ENCODE data around the gene NUDT13. TPM values are rescaled to one million over a fixed set of nuclear protein-coding genes. Genes with fewer than 3 reads are reported as not detected.
A peak's percentile ranks its signal among the peaks of the same experiment; 100 is the strongest.

The NUDT13 gene
- total RNA-seq, 4 donors from 2014 or later = 1.3 to 3.4 (median 2.5) TPM

DNA sequence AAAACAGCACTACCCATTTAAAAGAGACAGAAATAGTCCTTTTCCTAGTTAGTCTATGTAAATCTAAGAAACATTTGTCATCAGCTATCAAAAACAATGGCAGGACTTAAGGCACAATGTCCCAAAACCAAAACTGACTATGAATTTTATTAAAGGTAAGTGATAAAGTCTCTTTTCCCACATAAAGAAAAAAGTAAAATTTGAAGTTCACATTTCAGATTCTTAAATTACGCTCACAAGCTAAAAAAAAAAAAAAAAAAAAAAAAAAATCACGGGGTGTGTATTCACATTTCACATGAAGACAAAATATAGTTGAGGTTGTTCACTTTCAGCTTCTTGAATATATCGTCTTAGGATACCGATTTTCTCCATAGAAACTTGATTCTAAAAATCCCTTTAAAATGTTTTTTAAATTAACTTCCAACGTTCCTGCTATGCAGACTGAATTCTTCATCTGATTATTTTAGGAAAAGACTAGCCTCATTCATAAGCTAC lies 15.2 kb upstream of the NUDT13 start:
- H3K27ac ChIP-seq (replicated peaks in 1 of 4) = peak overlapping the region; percentile 94 to 99 (median 94)
- 5% methylated on average over 5 of the region's 5 CpGs for WGBS

GRCh38 chr10:73095481-73096021 lies 14.7 kb upstream of the NUDT13 start:
- DNase-seq (ENCODE audit: extremely low spot score) = no peak
- no peaks in the 10 kb centered on the region for H3K27me3 ChIP-seq
- WGBS = 0% methylated on average over 14 of the region's 14 CpGs
- TF ChIP-seq, protein P1, sequence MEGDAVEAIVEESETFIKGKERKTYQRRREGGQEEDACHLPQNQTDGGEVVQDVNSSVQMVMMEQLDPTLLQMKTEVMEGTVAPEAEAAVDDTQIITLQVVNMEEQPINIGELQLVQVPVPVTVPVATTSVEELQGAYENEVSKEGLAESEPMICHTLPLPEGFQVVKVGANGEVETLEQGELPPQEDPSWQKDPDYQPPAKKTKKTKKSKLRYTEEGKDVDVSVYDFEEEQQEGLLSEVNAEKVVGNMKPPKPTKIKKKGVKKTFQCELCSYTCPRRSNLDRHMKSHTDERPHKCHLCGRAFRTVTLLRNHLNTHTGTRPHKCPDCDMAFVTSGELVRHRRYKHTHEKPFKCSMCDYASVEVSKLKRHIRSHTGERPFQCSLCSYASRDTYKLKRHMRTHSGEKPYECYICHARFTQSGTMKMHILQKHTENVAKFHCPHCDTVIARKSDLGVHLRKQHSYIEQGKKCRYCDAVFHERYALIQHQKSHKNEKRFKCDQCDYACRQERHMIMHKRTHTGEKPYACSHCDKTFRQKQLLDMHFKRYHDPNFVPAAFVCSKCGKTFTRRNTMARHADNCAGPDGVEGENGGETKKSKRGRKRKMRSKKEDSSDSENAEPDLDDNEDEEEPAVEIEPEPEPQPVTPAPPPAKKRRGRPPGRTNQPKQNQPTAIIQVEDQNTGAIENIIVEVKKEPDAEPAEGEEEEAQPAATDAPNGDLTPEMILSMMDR (IDR thresholded peaks at IDR 0.05) = no peak
- TF ChIP-seq POLR2AphosphoS5 (IDR thresholded peaks at IDR 0.05) = peak in 1 of 2 donors; percentile 54
- peak overlapping the region; percentile 94 to 99 (median 94) for H3K27ac ChIP-seq (replicated peaks in 1 of 4)
- peaks cover 24 to 35% (median 31%) of the 10 kb centered on the region in 4 donors for H3K4me1 ChIP-seq
- intact Hi-C loops (cut with DNase I) = loop anchor here (1.0 to 2.0 kb wide), 2 partner anchors 15 to 64 kb away; partner anchors contain the start of gene NUDT13
- H3K36me3 ChIP-seq = peaks cover 0 to 4% (median 0%) of the 10 kb centered on the region in 4 donors
- peak overlapping the region; percentile 68 to 96 (median 76) for H3K4me3 ChIP-seq
- H3K9me3 ChIP-seq = no peaks in the 10 kb centered on the region

More for the DNA sequence above, 15.2 kb upstream of the NUDT13 start:
- H3K9me3 ChIP-seq = no peaks in the 10 kb centered on the region
- intact Hi-C loops (cut with DNase I) = no loop called here
- TF ChIP-seq, protein P1 (IDR thresholded peaks at IDR 0.05) = no peak
- no peak for TF ChIP-seq POLR2A (IDR thresholded peaks at IDR 0.05; ENCODE audit: low read depth)
- TF ChIP-seq EP300 (IDR thresholded peaks at IDR 0.05) = no peak
- no peak for TF ChIP-seq POLR2AphosphoS5 (IDR thresholded peaks at IDR 0.05)
- no peak for DNase-seq (ENCODE audit: extremely low spot score)
- peak overlapping the region; percentile 68 to 96 (median 76) for H3K4me3 ChIP-seq
- no peaks in the 10 kb centered on the region for H3K36me3 ChIP-seq
- H3K4me1 ChIP-seq = peaks cover 24 to 35% (median 31%) of the 10 kb centered on the region in 4 donors
- H3K27me3 ChIP-seq = no peaks in the 10 kb centered on the region

DNA sequence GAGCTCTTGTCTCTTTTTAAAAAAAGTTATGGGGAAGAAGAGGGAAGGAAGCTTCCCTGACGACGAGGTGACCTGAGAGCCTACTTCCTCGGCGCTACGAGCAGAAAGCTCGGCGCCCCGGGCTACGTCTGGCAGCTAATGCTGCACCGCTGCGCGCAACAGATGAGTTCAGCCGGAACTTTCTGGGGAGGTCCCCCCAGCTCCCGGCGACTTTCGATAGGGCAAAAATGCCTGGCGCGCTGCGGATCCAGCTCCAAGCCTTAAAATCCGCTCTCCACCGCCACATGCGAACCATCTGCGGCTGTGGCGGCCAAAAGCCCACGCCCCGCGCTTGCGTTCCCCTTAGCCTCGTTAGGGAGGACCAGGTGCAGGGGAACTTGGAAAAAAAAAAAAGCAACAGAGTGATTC lies 14.2 kb upstream of the NUDT13 start:
- WGBS = 0% methylated on average over 9 of the region's 29 CpGs
- Histone ChIP-seq H3K36me3 (peaks cover 0 to 4% (median 0%) of the 10 kb centered on the region in 4 donors), H3K9me3 (no peaks in the 10 kb centered on the region), H3K27me3 (no peaks in the 10 kb centered on the region), H3K4me3 (peak overlapping the region; percentile 68 to 96 (median 76)), H3K27ac (replicated peaks in 1 of 4) (peak overlapping the region; percentile 94 to 99 (median 94)), H3K4me1 (peaks cover 24 to 35% (median 31%) of the 10 kb centered on the region in 4 donors)
- TF ChIP-seq EP300 (IDR thresholded peaks at IDR 0.05) (no peak), POLR2A (IDR thresholded peaks at IDR 0.05; ENCODE audit: low read depth) (peak; percentile 41), POLR2AphosphoS5 (IDR thresholded peaks at IDR 0.05) (peak in 1 of 2 donors; percentile 61)
- TF ChIP-seq, protein P1 (IDR thresholded peaks at IDR 0.05) = no peak
- intact Hi-C loops (cut with DNase I) = loop anchor here (1.0 to 2.0 kb wide), 2 partner anchors 15 to 63 kb away; partner anchors contain the start of gene NUDT13
- DNase-seq (ENCODE audit: extremely low spot score) = peak; percentile 92

- H3K36me3 ChIP-seq = peaks cover 0 to 4% (median 0%) of the 10 kb centered on the region in 4 donors
- peak; percentile 94 to 99 for TF ChIP-seq POLR2AphosphoS5 (IDR thresholded peaks at IDR 0.05)
- TF ChIP-seq, protein P1 (IDR thresholded peaks at IDR 0.05) = peak; percentile 62 to 75 (median 74)
- no peak for TF ChIP-seq EP300 (IDR thresholded peaks at IDR 0.05)
- peak; percentile 95 for TF ChIP-seq POLR2A (IDR thresholded peaks at IDR 0.05; ENCODE audit: low read depth)
- H3K4me1 ChIP-seq = peaks cover 24 to 32% (median 30%) of the 10 kb centered on the region in 4 donors
- H3K27ac ChIP-seq (replicated peaks in 1 of 4) = peak within 1 kb of the TSS; percentile 94 to 99 (median 94)
- WGBS = under 1% methylated on average over 47 of the region's 75 CpGs
- no peaks in the 10 kb centered on the region for H3K9me3 ChIP-seq
- no peaks in the 10 kb centered on the region for H3K27me3 ChIP-seq
- peak within 1 kb of the TSS; percentile 68 to 96 (median 76) for H3K4me3 ChIP-seq
- peak; percentile 100 for DNase-seq (ENCODE audit: extremely low spot score)
- intact Hi-C loops (cut with DNase I) = loop anchor here (1.0 to 2.0 kb wide), 2 partner anchors 14 to 63 kb away; partner anchors contain the start of gene NUDT13
These were observed 13.6 kb upstream of the NUDT13 start, which contains the start of gene P4HA1 for GRCh38 chr10:73096449-73097304. P4HA1 (minus strand) TSS chr10:73096866; CDS start chr10:73074883, 21,983 bp downstream.

Measured in esophagus muscularis mucosa (tissue), 4 donors.